HG02870 (cell line): ENCODE measurements around the gene PTPRM.
"Not testable (repeated sequence)": the region's sequence is repeated elsewhere in the genome, so short reads cannot be mapped to it uniquely, and the experiment has no call there.

Experiments used
- ATAC-seq: cut with Tn5 transposase; IDR thresholded peaks from one replicate; pipeline ENCODE4 v1.9.1; 2021; ENCODE audit warnings: mild to moderate bottlenecking, moderate library complexity; ENCODE audit not compliant: unreplicated experiment

Gene PTPRM

GRCh38 chr18:7924616-7925015 lies 357.5 kb downstream of the PTPRM start:
- no peak for ATAC-seq

- no peak for ATAC-seq
Measured at GRCh38 chr18:7926526-7926925, 359.4 kb downstream of the PTPRM start.

GRCh38 chr18:7927119-7927518 lies 360.0 kb downstream of the PTPRM start:
- ATAC-seq = no peak

GRCh38 chr18:7931763-7932162 lies 364.6 kb downstream of the PTPRM start:
- no peak for ATAC-seq

- ATAC-seq = no peak
Measured at GRCh38 chr18:7937268-7937667, 370.2 kb downstream of the PTPRM start.

- ATAC-seq = no peak
Measured at GRCh38 chr18:7939521-7939920, 372.4 kb downstream of the PTPRM start.

GRCh38 chr18:7940379-7940778 lies 373.3 kb downstream of the PTPRM start:
- ATAC-seq = no peak

- ATAC-seq = no peak
Measured at GRCh38 chr18:7940971-7941370, 373.9 kb downstream of the PTPRM start.

- ATAC-seq = no peak
Measured at GRCh38 chr18:7941533-7941932, 374.4 kb downstream of the PTPRM start.

- ATAC-seq = no peak
Measured at GRCh38 chr18:7945882-7946281, 378.8 kb downstream of the PTPRM start.

GRCh38 chr18:7946734-7947377 lies 379.7 kb downstream of the PTPRM start:
- ATAC-seq = no peak

- no peak for ATAC-seq
Measured at GRCh38 chr18:7950380-7951136, 383.4 kb downstream of the PTPRM start.

- ATAC-seq = peak; percentile 98
Measured at GRCh38 chr18:7953095-7953958, 386.2 kb downstream of the PTPRM start.

- ATAC-seq = no peak
Measured at GRCh38 chr18:7954238-7954637, 387.1 kb downstream of the PTPRM start.

- ATAC-seq = no peak
Measured at GRCh38 chr18:7955175-7955574, 388.1 kb downstream of the PTPRM start.

GRCh38 chr18:7957297-7957696 lies 390.2 kb downstream of the PTPRM start:
- ATAC-seq = no peak

- ATAC-seq = no peak
Measured at GRCh38 chr18:7958081-7958896, 391.2 kb downstream of the PTPRM start.

GRCh38 chr18:7958897-7959146 lies 391.7 kb downstream of the PTPRM start:
- no peak for ATAC-seq

GRCh38 chr18:7966682-7967081 lies 399.6 kb downstream of the PTPRM start:
- not testable (repeated sequence) for ATAC-seq

- no peak for ATAC-seq
Measured at GRCh38 chr18:7974200-7974874, 407.2 kb downstream of the PTPRM start.

- no peak for ATAC-seq
Measured at GRCh38 chr18:7977897-7978296, 410.8 kb downstream of the PTPRM start.
